ENCODE data around the gene HRAS. TPM values are rescaled to one million over a fixed set of nuclear protein-coding genes. Genes with fewer than 3 reads are reported as not detected.

HRAS gene
- total and polyA plus RNA-seq, 2 of the 13 experiments (the other 11 are each of a cell fraction or from before 2014, with no cell fraction given): 32.9 to 50.0 TPM

DNA sequence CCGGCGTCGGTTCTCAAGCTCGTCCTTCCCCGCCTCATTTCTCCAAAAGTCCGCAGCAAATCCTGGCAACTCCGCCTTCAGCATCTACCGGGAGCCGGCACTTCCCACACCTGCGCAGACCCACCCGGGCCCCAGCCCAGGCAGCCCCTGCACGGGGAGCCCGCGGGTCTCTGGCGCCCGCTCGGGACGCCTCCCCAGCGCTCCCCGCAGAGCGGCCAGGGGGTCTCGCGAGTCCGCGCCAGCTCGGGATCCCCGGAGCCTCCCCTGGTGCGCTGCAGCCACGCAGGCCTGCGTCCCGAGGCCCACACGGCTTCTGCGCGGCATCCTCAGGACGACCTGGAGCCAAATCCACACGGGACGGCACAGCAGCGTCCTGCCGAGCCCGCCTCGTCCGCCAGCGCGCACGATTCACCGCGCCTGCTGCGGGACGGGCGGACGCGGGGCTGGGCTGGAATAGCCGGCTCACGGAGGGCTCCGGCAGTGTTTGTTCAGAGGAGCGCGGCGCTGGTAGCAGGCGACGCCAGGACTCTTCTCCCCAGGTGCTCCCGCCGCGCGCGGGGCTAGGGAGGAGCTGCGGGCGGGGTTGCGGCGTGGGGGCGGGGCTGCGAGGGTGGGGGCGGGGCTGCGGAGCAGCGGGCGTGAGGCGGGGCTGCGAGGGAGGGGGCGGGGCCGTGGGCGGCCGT is 40.1 kb upstream of the HRAS start (continued):
- TF ChIP-seq ZNF282 (IDR thresholded peaks at IDR 0.05; ENCODE audit: partially characterized antibody) (no peak), ZNF670 (CRISPR knock-in tag; IDR thresholded peaks at IDR 0.05; ENCODE audit: borderline replicate concordance) (0 out of 2 replicates have a peak, but pooled peaks have one; percentile 20), NONO (IDR thresholded peaks at IDR 0.05) (no peak), NONO (CRISPR knock-in tag; conservative IDR thresholded peaks at IDR 0.05) (no peak), XBP1 (CRISPR knock-in tag; IDR thresholded peaks at IDR 0.05) (no peak), HIVEP1 (CRISPR knock-in tag; IDR thresholded peaks at IDR 0.05) (no peak), MAFG (CRISPR knock-in tag; IDR thresholded peaks at IDR 0.05) (no peak), TBX3 (IDR thresholded peaks at IDR 0.05; ENCODE audit: borderline replicate concordance) (no peak), ZFP1 (CRISPR knock-in tag; IDR thresholded peaks at IDR 0.05) (no peak), FIP1L1 (IDR thresholded peaks at IDR 0.05; ENCODE audit: borderline replicate concordance, insufficient read depth, low read depth, low read length) (no peak), BCL6 (CRISPR knock-in tag; IDR thresholded peaks at IDR 0.05) (peak; percentile 42), ZNF782 (CRISPR knock-in tag; IDR thresholded peaks at IDR 0.05; ENCODE audit: borderline replicate concordance) (no peak), ZNF225 (CRISPR knock-in tag; IDR thresholded peaks at IDR 0.05) (no peak), ZNF644 (CRISPR knock-in tag; IDR thresholded peaks at IDR 0.05; ENCODE audit: low read depth) (no peak), EHMT2 (IDR thresholded peaks at IDR 0.05; ENCODE audit: borderline replicate concordance, low read depth, low read length) (no peak), SP140L (CRISPR knock-in tag; IDR thresholded peaks at IDR 0.05; ENCODE audit: borderline replicate concordance) (no peak)
- TF ChIP-seq, protein P1, sequence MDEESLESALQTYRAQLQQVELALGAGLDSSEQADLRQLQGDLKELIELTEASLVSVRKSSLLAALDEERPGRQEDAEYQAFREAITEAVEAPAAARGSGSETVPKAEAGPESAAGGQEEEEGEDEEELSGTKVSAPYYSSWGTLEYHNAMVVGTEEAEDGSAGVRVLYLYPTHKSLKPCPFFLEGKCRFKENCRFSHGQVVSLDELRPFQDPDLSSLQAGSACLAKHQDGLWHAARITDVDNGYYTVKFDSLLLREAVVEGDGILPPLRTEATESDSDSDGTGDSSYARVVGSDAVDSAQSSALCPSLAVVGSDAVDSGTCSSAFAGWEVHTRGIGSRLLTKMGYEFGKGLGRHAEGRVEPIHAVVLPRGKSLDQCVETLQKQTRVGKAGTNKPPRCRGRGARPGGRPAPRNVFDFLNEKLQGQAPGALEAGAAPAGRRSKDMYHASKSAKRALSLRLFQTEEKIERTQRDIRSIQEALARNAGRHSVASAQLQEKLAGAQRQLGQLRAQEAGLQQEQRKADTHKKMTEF (CRISPR knock-in tag; IDR thresholded peaks at IDR 0.05): no peak
- TF ChIP-seq, protein P2, sequence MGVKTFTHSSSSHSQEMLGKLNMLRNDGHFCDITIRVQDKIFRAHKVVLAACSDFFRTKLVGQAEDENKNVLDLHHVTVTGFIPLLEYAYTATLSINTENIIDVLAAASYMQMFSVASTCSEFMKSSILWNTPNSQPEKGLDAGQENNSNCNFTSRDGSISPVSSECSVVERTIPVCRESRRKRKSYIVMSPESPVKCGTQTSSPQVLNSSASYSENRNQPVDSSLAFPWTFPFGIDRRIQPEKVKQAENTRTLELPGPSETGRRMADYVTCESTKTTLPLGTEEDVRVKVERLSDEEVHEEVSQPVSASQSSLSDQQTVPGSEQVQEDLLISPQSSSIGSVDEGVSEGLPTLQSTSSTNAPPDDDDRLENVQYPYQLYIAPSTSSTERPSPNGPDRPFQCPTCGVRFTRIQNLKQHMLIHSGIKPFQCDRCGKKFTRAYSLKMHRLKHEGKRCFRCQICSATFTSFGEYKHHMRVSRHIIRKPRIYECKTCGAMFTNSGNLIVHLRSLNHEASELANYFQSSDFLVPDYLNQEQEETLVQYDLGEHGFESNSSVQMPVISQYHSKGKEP (CRISPR knock-in tag; IDR thresholded peaks at IDR 0.05): no peak
- TF ChIP-seq, protein P3, sequence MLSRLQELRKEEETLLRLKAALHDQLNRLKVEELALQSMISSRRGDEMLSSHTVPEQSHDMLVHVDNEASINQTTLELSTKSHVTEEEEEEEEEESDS (CRISPR knock-in tag; IDR thresholded peaks at IDR 0.05; ENCODE audit: borderline replicate concordance): no peak
- TF ChIP-seq, protein P4, sequence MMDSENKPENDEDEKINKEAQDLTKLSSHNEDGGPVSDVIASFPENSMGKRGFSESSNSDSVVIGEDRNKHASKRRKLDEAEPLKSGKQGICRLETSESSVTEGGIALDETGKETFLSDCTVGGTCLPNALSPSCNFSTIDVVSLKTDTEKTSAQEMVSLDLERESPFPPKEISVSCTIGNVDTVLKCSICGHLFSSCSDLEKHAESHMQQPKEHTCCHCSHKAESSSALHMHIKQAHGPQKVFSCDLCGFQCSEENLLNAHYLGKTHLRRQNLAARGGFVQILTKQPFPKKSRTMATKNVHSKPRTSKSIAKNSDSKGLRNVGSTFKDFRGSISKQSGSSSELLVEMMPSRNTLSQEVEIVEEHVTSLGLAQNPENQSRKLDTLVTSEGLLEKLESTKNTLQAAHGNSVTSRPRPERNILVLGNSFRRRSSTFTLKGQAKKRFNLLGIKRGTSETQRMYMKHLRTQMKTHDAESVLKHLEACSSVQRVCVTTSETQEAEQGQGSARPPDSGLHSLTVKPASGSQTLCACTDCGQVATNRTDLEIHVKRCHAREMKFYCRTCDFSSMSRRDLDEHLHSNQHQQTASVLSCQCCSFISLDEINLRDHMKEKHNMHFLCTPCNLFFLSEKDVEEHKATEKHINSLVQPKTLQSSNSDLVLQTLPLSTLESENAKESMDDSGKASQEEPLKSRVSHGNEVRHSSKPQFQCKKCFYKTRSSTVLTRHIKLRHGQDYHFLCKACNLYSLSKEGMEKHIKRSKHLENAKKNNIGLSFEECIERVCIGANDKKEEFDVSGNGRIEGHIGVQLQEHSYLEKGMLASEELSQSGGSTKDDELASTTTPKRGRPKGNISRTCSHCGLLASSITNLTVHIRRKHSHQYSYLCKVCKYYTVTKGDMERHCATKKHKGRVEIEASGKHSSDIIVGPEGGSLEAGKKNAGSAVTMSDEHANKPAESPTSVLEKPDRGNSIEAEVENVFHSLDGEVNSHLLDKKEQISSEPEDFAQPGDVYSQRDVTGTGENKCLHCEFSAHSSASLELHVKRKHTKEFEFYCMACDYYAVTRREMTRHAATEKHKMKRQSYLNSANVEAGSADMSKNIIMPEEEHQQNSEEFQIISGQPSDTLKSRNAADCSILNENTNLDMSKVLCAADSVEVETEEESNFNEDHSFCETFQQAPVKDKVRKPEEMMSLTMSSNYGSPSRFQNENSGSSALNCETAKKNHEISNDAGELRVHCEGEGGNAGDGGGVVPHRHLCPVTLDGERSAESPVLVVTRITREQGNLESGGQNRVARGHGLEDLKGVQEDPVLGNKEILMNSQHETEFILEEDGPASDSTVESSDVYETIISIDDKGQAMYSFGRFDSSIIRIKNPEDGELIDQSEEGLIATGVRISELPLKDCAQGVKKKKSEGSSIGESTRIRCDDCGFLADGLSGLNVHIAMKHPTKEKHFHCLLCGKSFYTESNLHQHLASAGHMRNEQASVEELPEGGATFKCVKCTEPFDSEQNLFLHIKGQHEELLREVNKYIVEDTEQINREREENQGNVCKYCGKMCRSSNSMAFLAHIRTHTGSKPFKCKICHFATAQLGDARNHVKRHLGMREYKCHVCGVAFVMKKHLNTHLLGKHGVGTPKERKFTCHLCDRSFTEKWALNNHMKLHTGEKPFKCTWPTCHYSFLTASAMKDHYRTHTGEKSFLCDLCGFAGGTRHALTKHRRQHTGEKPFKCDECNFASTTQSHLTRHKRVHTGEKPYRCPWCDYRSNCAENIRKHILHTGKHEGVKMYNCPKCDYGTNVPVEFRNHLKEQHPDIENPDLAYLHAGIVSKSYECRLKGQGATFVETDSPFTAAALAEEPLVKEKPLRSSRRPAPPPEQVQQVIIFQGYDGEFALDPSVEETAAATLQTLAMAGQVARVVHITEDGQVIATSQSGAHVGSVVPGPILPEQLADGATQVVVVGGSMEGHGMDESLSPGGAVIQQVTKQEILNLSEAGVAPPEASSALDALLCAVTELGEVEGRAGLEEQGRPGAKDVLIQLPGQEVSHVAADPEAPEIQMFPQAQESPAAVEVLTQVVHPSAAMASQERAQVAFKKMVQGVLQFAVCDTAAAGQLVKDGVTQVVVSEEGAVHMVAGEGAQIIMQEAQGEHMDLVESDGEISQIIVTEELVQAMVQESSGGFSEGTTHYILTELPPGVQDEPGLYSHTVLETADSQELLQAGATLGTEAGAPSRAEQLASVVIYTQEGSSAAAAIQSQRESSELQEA (CRISPR knock-in tag; IDR thresholded peaks at IDR 0.05; ENCODE audit: not compliant biosample characterization): no peak
